RWPE2 (cell line): ENCODE results near the gene SORT1.

Source experiments
- ATAC-seq: fragments of 200-7000 bp; cut with Tn5 transposase; 3 replicates; pipeline ENCODE4 v1.9.1; 2021; ENCODE audit warnings: low read depth
- DNase-seq: peaks from one replicate; pipeline ENCODE4 v3.0.0-alpha.2; 2020; ENCODE audit warnings: low spot score
- H3K27ac ChIP-seq: fragments of 450-650 bp; 2 replicates; pipeline ENCODE4 v1.5.1; 2017; ENCODE audit warnings: mild to moderate bottlenecking; ENCODE audit not compliant: poor library complexity, severe bottlenecking
- H3K27me3 ChIP-seq: fragments of 250-450 bp; sonication (Bioruptor Pico); 2 replicates; pipeline ENCODE4 v1.5.1; 2021; ENCODE audit warnings: mild to moderate bottlenecking, moderate library complexity; ENCODE audit not compliant: insufficient read depth, poor library complexity, severe bottlenecking
- H3K36me3 ChIP-seq: fragments of 250-450 bp; sonication (Bioruptor Pico); 2 replicates; pipeline ENCODE4 v1.5.1; 2020; ENCODE audit warnings: low read depth, mild to moderate bottlenecking, moderate library complexity
- H3K4me1 ChIP-seq: fragments of 250-450 bp; sonication (Bioruptor Pico); 2 replicates; pipeline ENCODE4 v1.5.1; 2021; ENCODE audit warnings: mild to moderate bottlenecking, moderate library complexity; ENCODE audit not compliant: insufficient read depth, poor library complexity, severe bottlenecking
- H3K4me3 ChIP-seq: fragments of 250-450 bp; sonication (Bioruptor Pico); 2 replicates; pipeline ENCODE4 v1.5.1; 2021; ENCODE audit warnings: mild to moderate bottlenecking, moderate library complexity; ENCODE audit not compliant: severe bottlenecking
- H3K9me3 ChIP-seq: fragments of 250-450 bp; sonication (Bioruptor Pico); 2 replicates; pipeline ENCODE4 v1.5.1; 2021; ENCODE audit warnings: mild to moderate bottlenecking, moderate library complexity; ENCODE audit not compliant: severe bottlenecking
- CTCF ChIP-seq: fragments of 450-650 bp; IDR thresholded peaks from one replicate; pipeline ENCODE4 v1.5.1; 2017; ENCODE audit warnings: mild to moderate bottlenecking, moderate library complexity; ENCODE audit not compliant: poor library complexity, severe bottlenecking

The SORT1 gene

GRCh38 chr1:109263597-109264378, 133.9 kb downstream of the SORT1 start:
- Histone ChIP-seq H3K27ac (peak overlapping the region; percentile 73), H3K27me3 (no peaks in the 10 kb centered on the region), H3K9me3 (no peaks in the 10 kb centered on the region), H3K4me1 (peaks cover 15% of the 10 kb centered on the region), H3K4me3 (no peak overlapping the region), H3K36me3 (peaks cover 33% of the 10 kb centered on the region)
- DNase-seq, result peak; percentile 92
- peak; percentile 79 for ATAC-seq
- peak; percentile 97 for TF ChIP-seq CTCF

GRCh38 chr1:109263234-109263596, 134.5 kb downstream of the SORT1 start:
- H3K9me3 ChIP-seq, result no peaks in the 10 kb centered on the region
- ATAC-seq (peak; percentile 91), DNase-seq (peak; percentile 97)
- peaks cover 15% of the 10 kb centered on the region for H3K4me1 ChIP-seq
- no peaks in the 10 kb centered on the region for H3K27me3 ChIP-seq
- TF ChIP-seq CTCF, result no peak
- H3K27ac ChIP-seq, result peak overlapping the region; percentile 73
- H3K4me3 ChIP-seq, result no peak overlapping the region
- H3K36me3 ChIP-seq, result peaks cover 37% of the 10 kb centered on the region

- Histone ChIP-seq H3K4me3 (no peak overlapping the region), H3K27ac (peak overlapping the region; percentile 73), H3K27me3 (no peaks in the 10 kb centered on the region), H3K9me3 (no peaks in the 10 kb centered on the region), H3K4me1 (peaks cover 19% of the 10 kb centered on the region), H3K36me3 (peaks cover 36% of the 10 kb centered on the region)
- ATAC-seq (no peak), DNase-seq (no peak)
- TF ChIP-seq CTCF, result no peak
Measured at GRCh38 chr1:109262231-109263055, 135.3 kb downstream of the SORT1 start.

- DNase-seq (no peak), ATAC-seq (no peak)
- Histone ChIP-seq H3K9me3 (no peaks in the 10 kb centered on the region), H3K27me3 (no peaks in the 10 kb centered on the region), H3K27ac (no peak overlapping the region), H3K4me3 (no peak overlapping the region), H3K4me1 (peaks cover 23% of the 10 kb centered on the region), H3K36me3 (peaks cover 34% of the 10 kb centered on the region)
- TF ChIP-seq CTCF, result no peak
Measured at GRCh38 chr1:109261578-109261977, 136.1 kb downstream of the SORT1 start.
